ENCODE data around the gene CDKN2B. TPM values are rescaled to one million over a fixed set of nuclear protein-coding genes. Genes with fewer than 3 reads are reported as not detected.
"Not testable (repeated sequence)": the region's sequence is repeated elsewhere in the genome, so short reads cannot be mapped to it uniquely, and the experiment has no call there.

The CDKN2B gene
- total RNA-seq (2014; rRNA removed; shearing (Covaris generic); ENCODE audit: low replicate concordance) = not detected in 2 replicates

- no peaks in the 10 kb centered on the region for H3K36me3 ChIP-seq
- no peaks in the 10 kb centered on the region for H3K27me3 ChIP-seq
- no peak for DNase-seq
- H3K9me3 ChIP-seq = no peaks in the 10 kb centered on the region
- no peak within 1 kb of the TSS for H3K4me3 ChIP-seq
These were observed at the start of gene CDKN2B for GRCh38 chr9:22008717-22009505. TSS of gene CDKN2B (minus strand) at chr9:22009305. CDS start at chr9:22008953, 352 bp downstream.

GRCh38 chr9:22057972-22058371, 48.9 kb upstream of the CDKN2B start:
- not testable (repeated sequence) for H3K27me3 ChIP-seq, H3K4me3 ChIP-seq, DNase-seq, H3K9me3 ChIP-seq, H3K36me3 ChIP-seq

- no peak for DNase-seq
- H3K36me3 ChIP-seq = no peaks in the 10 kb centered on the region
- no peaks in the 10 kb centered on the region for H3K27me3 ChIP-seq
- H3K4me3 ChIP-seq = no peak overlapping the region
- H3K9me3 ChIP-seq = no peaks in the 10 kb centered on the region
These were observed 47.3 kb upstream of the CDKN2B start for GRCh38 chr9:22056402-22056801.

- Histone ChIP-seq H3K27me3 (no peaks in the 10 kb centered on the region), H3K4me3 (no peak overlapping the region), H3K36me3 (no peaks in the 10 kb centered on the region), H3K9me3 (no peaks in the 10 kb centered on the region)
- no peak for DNase-seq
These were observed 46.0 kb upstream of the CDKN2B start for GRCh38 chr9:22055090-22055489.

GRCh38 chr9:22054529-22054928, 45.4 kb upstream of the CDKN2B start:
- Histone ChIP-seq H3K4me3 (no peak overlapping the region), H3K27me3 (no peaks in the 10 kb centered on the region), H3K36me3 (no peaks in the 10 kb centered on the region), H3K9me3 (no peaks in the 10 kb centered on the region)
- no peak for DNase-seq

GRCh38 chr9:22054076-22054475, 45.0 kb upstream of the CDKN2B start:
- no peak for DNase-seq
- no peaks in the 10 kb centered on the region for H3K36me3 ChIP-seq
- H3K9me3 ChIP-seq = no peaks in the 10 kb centered on the region
- H3K27me3 ChIP-seq = no peaks in the 10 kb centered on the region
- H3K4me3 ChIP-seq = no peak overlapping the region

GRCh38 chr9:22053178-22053577, 44.1 kb upstream of the CDKN2B start:
- H3K9me3 ChIP-seq = no peaks in the 10 kb centered on the region
- no peak for DNase-seq
- no peaks in the 10 kb centered on the region for H3K27me3 ChIP-seq
- no peaks in the 10 kb centered on the region for H3K36me3 ChIP-seq
- H3K4me3 ChIP-seq = no peak overlapping the region

- DNase-seq = no peak
- Histone ChIP-seq H3K9me3 (no peaks in the 10 kb centered on the region), H3K36me3 (no peaks in the 10 kb centered on the region), H3K4me3 (no peak overlapping the region), H3K27me3 (no peaks in the 10 kb centered on the region)
These were observed 43.4 kb upstream of the CDKN2B start for GRCh38 chr9:22052376-22052945.

- H3K4me3 ChIP-seq = no peak overlapping the region
- no peak for DNase-seq
- no peaks in the 10 kb centered on the region for H3K9me3 ChIP-seq
- no peaks in the 10 kb centered on the region for H3K36me3 ChIP-seq
- no peaks in the 10 kb centered on the region for H3K27me3 ChIP-seq
These were observed 41.8 kb upstream of the CDKN2B start for GRCh38 chr9:22050924-22051323.

GRCh38 chr9:22049411-22049810, 40.3 kb upstream of the CDKN2B start:
- Histone ChIP-seq H3K9me3 (no peaks in the 10 kb centered on the region), H3K36me3 (no peaks in the 10 kb centered on the region), H3K4me3 (no peak overlapping the region), H3K27me3 (no peaks in the 10 kb centered on the region)
- DNase-seq = no peak

- Histone ChIP-seq H3K36me3 (no peaks in the 10 kb centered on the region), H3K9me3 (no peaks in the 10 kb centered on the region), H3K27me3 (no peaks in the 10 kb centered on the region), H3K4me3 (no peak overlapping the region)
- DNase-seq = no peak
These were observed 38.5 kb upstream of the CDKN2B start for GRCh38 chr9:22047596-22047995.

GRCh38 chr9:22046243-22046885, 37.3 kb upstream of the CDKN2B start:
- H3K9me3 ChIP-seq = no peaks in the 10 kb centered on the region
- H3K36me3 ChIP-seq = no peaks in the 10 kb centered on the region
- H3K4me3 ChIP-seq = no peak overlapping the region
- H3K27me3 ChIP-seq = no peaks in the 10 kb centered on the region
- DNase-seq = no peak

GRCh38 chr9:22045423-22045822, 36.3 kb upstream of the CDKN2B start:
- H3K9me3 ChIP-seq = no peaks in the 10 kb centered on the region
- no peak for DNase-seq
- H3K36me3 ChIP-seq = no peaks in the 10 kb centered on the region
- H3K4me3 ChIP-seq = no peak overlapping the region
- no peaks in the 10 kb centered on the region for H3K27me3 ChIP-seq

- H3K27me3 ChIP-seq = no peaks in the 10 kb centered on the region
- no peak for DNase-seq
- H3K36me3 ChIP-seq = no peaks in the 10 kb centered on the region
- no peaks in the 10 kb centered on the region for H3K9me3 ChIP-seq
- H3K4me3 ChIP-seq = no peak overlapping the region
These were observed 35.5 kb upstream of the CDKN2B start for GRCh38 chr9:22044583-22044982.

GRCh38 chr9:22043928-22044327, 34.8 kb upstream of the CDKN2B start:
- no peaks in the 10 kb centered on the region for H3K27me3 ChIP-seq
- DNase-seq = no peak
- H3K36me3 ChIP-seq = no peaks in the 10 kb centered on the region
- H3K9me3 ChIP-seq = no peaks in the 10 kb centered on the region
- no peak overlapping the region for H3K4me3 ChIP-seq

GRCh38 chr9:22041775-22042174, 32.7 kb upstream of the CDKN2B start:
- H3K9me3 ChIP-seq = no peaks in the 10 kb centered on the region
- no peaks in the 10 kb centered on the region for H3K27me3 ChIP-seq
- DNase-seq = no peak
- H3K4me3 ChIP-seq = no peak overlapping the region
- H3K36me3 ChIP-seq = no peaks in the 10 kb centered on the region

- no peaks in the 10 kb centered on the region for H3K9me3 ChIP-seq
- DNase-seq = no peak
- H3K27me3 ChIP-seq = no peaks in the 10 kb centered on the region
- no peak overlapping the region for H3K4me3 ChIP-seq
- no peaks in the 10 kb centered on the region for H3K36me3 ChIP-seq
These were observed 32.2 kb upstream of the CDKN2B start for GRCh38 chr9:22041344-22041743.

GRCh38 chr9:22040760-22041159, 31.7 kb upstream of the CDKN2B start:
- DNase-seq = no peak
- H3K9me3 ChIP-seq = no peaks in the 10 kb centered on the region
- H3K27me3 ChIP-seq = no peaks in the 10 kb centered on the region
- H3K36me3 ChIP-seq = no peaks in the 10 kb centered on the region
- no peak overlapping the region for H3K4me3 ChIP-seq

Data from MG63 (cell line).